Stimulated activated CD8-positive, alpha-beta memory T cell treated with anti-CD3 and anti-CD28 coated beads, Interleukin-4, amount 100 ng/mL, for 4 hours (primary cell): Measurements from ENCODE around the gene MAVS.

Source experiments
- DNase-seq, 2 donors: peaks; one replicate each; pipeline ENCODE4 v3.0.0-alpha.2; 2020; ENCODE audit warnings: low read depth in 2 of 2, low spot score in 1 of 2

MAVS gene

GRCh38 chr20:3846740-3847428, at the start of gene MAVS:
TSS of gene MAVS (plus strand) at chr20:3846834. CDS start at chr20:3854625, 7,791 bp downstream.
- DNase-seq: peak; percentile 54 to 70

- no peak for DNase-seq
These were observed 49.4 kb upstream of the MAVS start for GRCh38 chr20:3797226-3797545.

- DNase-seq: no peak
These were observed 48.9 kb upstream of the MAVS start for GRCh38 chr20:3797592-3798372.

- no peak for DNase-seq
These were observed 48.3 kb upstream of the MAVS start for GRCh38 chr20:3798373-3798768.

GRCh38 chr20:3798908-3799248, 47.8 kb upstream of the MAVS start:
- DNase-seq: no peak

- DNase-seq: no peak
These were observed 46.3 kb upstream of the MAVS start for GRCh38 chr20:3800256-3800877.

- no peak for DNase-seq
These were observed 45.8 kb upstream of the MAVS start for GRCh38 chr20:3800878-3801260.

GRCh38 chr20:3801299-3801698, 45.3 kb upstream of the MAVS start:
- no peak for DNase-seq

- DNase-seq: no peak
These were observed 44.8 kb upstream of the MAVS start for GRCh38 chr20:3801846-3802245.

- DNase-seq: no peak
These were observed 44.0 kb upstream of the MAVS start for GRCh38 chr20:3802524-3803239.

GRCh38 chr20:3803289-3803688, 43.3 kb upstream of the MAVS start:
- DNase-seq: no peak

GRCh38 chr20:3803854-3804253, 42.8 kb upstream of the MAVS start:
- DNase-seq: no peak

GRCh38 chr20:3804254-3804751, 42.3 kb upstream of the MAVS start:
- DNase-seq: no peak

GRCh38 chr20:3804781-3805180, 41.9 kb upstream of the MAVS start:
- DNase-seq: no peak

GRCh38 chr20:3808544-3808943, 38.1 kb upstream of the MAVS start:
- DNase-seq: no peak

GRCh38 chr20:3811467-3812258, 35.0 kb upstream of the MAVS start:
- peak; percentile 82 to 89 for DNase-seq

GRCh38 chr20:3812259-3812681, 34.4 kb upstream of the MAVS start:
- no peak for DNase-seq

GRCh38 chr20:3812975-3813847, 33.4 kb upstream of the MAVS start:
- DNase-seq: no peak

- no peak for DNase-seq
These were observed 32.6 kb upstream of the MAVS start for GRCh38 chr20:3813848-3814581.
